Natural killer cell (primary cell): ENCODE results near the gene SCAF8. TPM values are rescaled to one million over a fixed set of nuclear protein-coding genes. Genes with fewer than 3 reads are reported as not detected.

Experiments
- ATAC-seq, 3 donors: fragments of 150-1000 bp in 2 of 3; fragments of 200-7000 bp in 1 of 3; cut with Tn5 transposase; 1 replicate in 1 of 3; 2 replicates in 2 of 3; pipeline ENCODE4 v1.10.0; 2021; ENCODE audit warnings: mild to moderate bottlenecking in 2 of 3, moderate library complexity in 2 of 3
- DNase-seq, 2 donors: peaks; one replicate each; pipeline versions ENCODE4 v3.0.0 to v3.0.0-alpha.2; 2013 to 2021; ENCODE audit warnings: mixed read lengths in 1 of 2
- H3K27ac ChIP-seq: one replicate; pipeline ENCODE4 v1.5.1; 2013; ENCODE audit warnings: mild to moderate bottlenecking, low read length
- H3K27me3 ChIP-seq: one replicate; pipeline ENCODE4 v1.6.1; 2013; ENCODE audit warnings: low read length; ENCODE audit not compliant: control insufficient read depth, insufficient read depth
- H3K36me3 ChIP-seq: one replicate; pipeline ENCODE4 v1.6.1; 2013; ENCODE audit warnings: low read length; ENCODE audit not compliant: control insufficient read depth, insufficient read depth
- H3K4me1 ChIP-seq: one replicate; pipeline ENCODE4 v1.6.1; 2013; ENCODE audit warnings: low read length; ENCODE audit not compliant: control insufficient read depth, insufficient read depth
- H3K4me3 ChIP-seq: one replicate; pipeline ENCODE4 v1.5.1; 2013; ENCODE audit warnings: low read length
- H3K9me3 ChIP-seq: one replicate; pipeline ENCODE4 v1.6.1; 2013; ENCODE audit warnings: low read length; ENCODE audit not compliant: control insufficient read depth, insufficient read depth
- H3K27ac Mint-ChIP-seq, 2 donors: one replicate each; pipeline ENCODE4 v1.8.0; 2022; ENCODE audit warnings: mild to moderate bottlenecking in 2 of 2, mixed read lengths in 2 of 2, moderate library complexity in 1 of 2
- H3K27me3 Mint-ChIP-seq, 2 donors: one replicate each; pipeline ENCODE4 v1.8.0; 2022; ENCODE audit warnings: low read depth in 2 of 2, mixed read lengths in 2 of 2
- H3K36me3 Mint-ChIP-seq: one replicate; pipeline ENCODE4 v1.8.0; 2022; ENCODE audit warnings: mixed read lengths
- H3K4me1 Mint-ChIP-seq, 2 donors: one replicate each; pipeline ENCODE4 v1.8.0; 2022; ENCODE audit warnings: mixed read lengths in 2 of 2
- H3K4me3 Mint-ChIP-seq: one replicate; pipeline ENCODE4 v1.8.0; 2022; ENCODE audit warnings: mild to moderate bottlenecking, moderate library complexity, mixed read lengths
- H3K9me3 Mint-ChIP-seq, 2 donors: one replicate each; pipeline ENCODE4 v1.8.0; 2022; ENCODE audit warnings: mixed read lengths in 2 of 2
- CTCF ChIP-seq: fragments of 200-600 bp; IDR thresholded peaks from one replicate; pipeline ENCODE4 v1.8.0; 2022; ENCODE audit warnings: antibody characterized with exemption
- WGBS: methylation state at CpG from one replicate; pipeline ENCODE4 v1.1.7; 2013; ENCODE audit warnings: missing lambda C conversion rate; ENCODE audit not compliant: insufficient coverage; 5-methylcytosine and 5-hydroxymethylcytosine counted together
- intact Hi-C: fragments of 100-400 bp; cut with micrococcal nuclease; formaldehyde crosslinking; loops from one replicate; pipeline ENCODE4 v1.14.2; 2022
- total RNA-seq, 4 donors: library from RNA; stranded (reverse); fragments of 120-200 nt in 1 of 4; gene quantifications; one replicate each; pipeline versions ENCODE4 v1.2.3 to v1.2.4, GENCODE V29; 2013 to 2022

Gene SCAF8
- total RNA-seq, 3 donors from 2014 or later (not counting 1 experiment from before 2014, with no cell fraction given): 60.0 to 74.3 (median 68.2) TPM

- WGBS: 94% methylated on average over 4 of the region's 6 CpGs
- TF ChIP-seq CTCF: no peak
- Histone ChIP-seq H3K27me3 (no peaks in the 10 kb centered on the region), H3K9me3 (no peaks in the 10 kb centered on the region), H3K4me1 (no peaks in the 10 kb centered on the region), H3K36me3 (no peaks in the 10 kb centered on the region), H3K4me3 (no peak overlapping the region), H3K27ac (no peak overlapping the region)
- Mint-ChIP-seq H3K36me3 (no peaks in the 10 kb centered on the region), H3K4me3 (no peak overlapping the region), H3K27me3 (no peaks in the 10 kb centered on the region), H3K27ac (no peak overlapping the region), H3K4me1 (peaks cover 32 to 40% of the 10 kb centered on the region in 2 donors), H3K9me3 (no peaks in the 10 kb centered on the region)
- no peak for DNase-seq
- intact Hi-C loops: no loop called here
- no peak for ATAC-seq
Observed at GRCh38 chr6:154840363-154840762, 107.1 kb downstream of the SCAF8 start.

GRCh38 chr6:154841109-154841508 is 107.9 kb downstream of the SCAF8 start:
- Histone ChIP-seq H3K36me3 (no peaks in the 10 kb centered on the region), H3K27ac (no peak overlapping the region), H3K9me3 (no peaks in the 10 kb centered on the region), H3K4me1 (no peaks in the 10 kb centered on the region), H3K4me3 (no peak overlapping the region), H3K27me3 (no peaks in the 10 kb centered on the region)
- TF ChIP-seq CTCF: no peak
- Mint-ChIP-seq H3K27ac (no peak overlapping the region), H3K4me3 (no peak overlapping the region), H3K27me3 (no peaks in the 10 kb centered on the region), H3K9me3 (no peaks in the 10 kb centered on the region), H3K4me1 (peaks cover 29 to 40% of the 10 kb centered on the region in 2 donors), H3K36me3 (no peaks in the 10 kb centered on the region)
- WGBS: 98% methylated on average over 4 of the region's 4 CpGs
- intact Hi-C loops: no loop called here
- no peak for ATAC-seq
- DNase-seq: no peak

GRCh38 chr6:154842833-154843232 is 109.6 kb downstream of the SCAF8 start:
- no peak overlapping the region for H3K27ac ChIP-seq
- Mint-ChIP-seq H3K27me3 (no peaks in the 10 kb centered on the region), H3K9me3 (no peaks in the 10 kb centered on the region), H3K4me1 (peaks cover 35 to 57% of the 10 kb centered on the region in 2 donors), H3K27ac (peak overlapping the region in 1 of 2 donors; percentile 23), H3K4me3 (no peak overlapping the region), H3K36me3 (no peaks in the 10 kb centered on the region)
- H3K4me3 ChIP-seq: no peak overlapping the region
- no peaks in the 10 kb centered on the region for H3K4me1 ChIP-seq
- no peaks in the 10 kb centered on the region for H3K36me3 ChIP-seq
- H3K27me3 ChIP-seq: no peaks in the 10 kb centered on the region
- H3K9me3 ChIP-seq: no peaks in the 10 kb centered on the region
- no CpG with 5 or more reads among the region's 2 CpGs for WGBS
- ATAC-seq (no peak), DNase-seq (no peak)
- TF ChIP-seq CTCF: no peak
- intact Hi-C loops: no loop called here

- H3K36me3 Mint-ChIP-seq: no peaks in the 10 kb centered on the region
- H3K27me3 Mint-ChIP-seq: no peaks in the 10 kb centered on the region
- Histone ChIP-seq H3K9me3 (no peaks in the 10 kb centered on the region), H3K4me3 (no peak overlapping the region), H3K4me1 (no peaks in the 10 kb centered on the region), H3K27me3 (no peaks in the 10 kb centered on the region), H3K36me3 (peaks cover 2% of the 10 kb centered on the region), H3K27ac (no peak overlapping the region)
- ATAC-seq: no peak
- no peak for DNase-seq
- peak overlapping the region; percentile 43 to 58 for H3K27ac Mint-ChIP-seq
- no peak overlapping the region for H3K4me3 Mint-ChIP-seq
- TF ChIP-seq CTCF: no peak
- WGBS: 100% methylated on average over 1 of the region's 2 CpGs
- no peaks in the 10 kb centered on the region for H3K9me3 Mint-ChIP-seq
- peaks cover 44 to 62% of the 10 kb centered on the region in 2 donors for H3K4me1 Mint-ChIP-seq
- intact Hi-C loops: no loop called here
Observed at GRCh38 chr6:154847318-154847717, 114.1 kb downstream of the SCAF8 start.
